Fibroblast of the aortic adventitia (primary cell): ENCODE data around the gene SERTAD2. TPM values are rescaled to one million over a fixed set of nuclear protein-coding genes. Genes with fewer than 3 reads are reported as not detected.

Experiments used
- DNase-seq: peaks from one replicate; pipeline ENCODE4 v3.0.0-alpha.2; 2010; ENCODE audit warnings: low read depth
- H3K4me3 ChIP-seq: 2 replicates; pipeline ENCODE4 v1.5.1; 2011; ENCODE audit warnings: low read depth, mild to moderate bottlenecking, control low read depth, low read length, moderate library complexity
- CTCF ChIP-seq: IDR thresholded peaks from 2 replicates; pipeline ENCODE4 v1.5.1; 2011; ENCODE audit warnings: mild to moderate bottlenecking, low read length, control low read depth, inconsistent platforms; ENCODE audit not compliant: insufficient read depth
- total RNA-seq: library from RNA; depleted of rRNA; stranded (reverse); fragments of >200 nt; gene quantifications from 2 replicates; pipeline ENCODE4 v1.2.3, GENCODE V29; 2012; ENCODE audit warnings: low replicate concordance

The SERTAD2 gene
- total RNA-seq, 1 donor: 34.4 TPM

DNA sequence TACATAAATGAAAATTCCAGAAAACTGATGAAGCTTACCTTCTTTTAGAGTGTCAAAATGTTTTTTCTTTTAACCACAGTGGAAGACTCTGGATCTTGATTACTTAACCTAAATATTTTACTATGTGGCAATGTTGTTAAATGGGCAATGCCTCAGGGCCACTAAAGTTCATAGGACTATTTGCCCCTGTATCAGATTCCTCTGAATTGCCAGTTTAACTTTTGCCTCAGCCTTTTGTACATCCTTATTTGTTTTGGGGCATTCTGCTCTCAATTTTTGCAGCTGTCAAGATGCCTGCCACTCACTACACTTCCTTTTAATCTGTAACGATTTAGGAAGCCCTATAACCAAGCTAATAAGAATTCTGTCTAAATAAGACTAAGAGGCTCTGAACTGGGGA is 31.7 kb upstream of the SERTAD2 start:
- TF ChIP-seq CTCF: no peak
- no peak overlapping the region for H3K4me3 ChIP-seq
- DNase-seq: peak; percentile 16

DNA sequence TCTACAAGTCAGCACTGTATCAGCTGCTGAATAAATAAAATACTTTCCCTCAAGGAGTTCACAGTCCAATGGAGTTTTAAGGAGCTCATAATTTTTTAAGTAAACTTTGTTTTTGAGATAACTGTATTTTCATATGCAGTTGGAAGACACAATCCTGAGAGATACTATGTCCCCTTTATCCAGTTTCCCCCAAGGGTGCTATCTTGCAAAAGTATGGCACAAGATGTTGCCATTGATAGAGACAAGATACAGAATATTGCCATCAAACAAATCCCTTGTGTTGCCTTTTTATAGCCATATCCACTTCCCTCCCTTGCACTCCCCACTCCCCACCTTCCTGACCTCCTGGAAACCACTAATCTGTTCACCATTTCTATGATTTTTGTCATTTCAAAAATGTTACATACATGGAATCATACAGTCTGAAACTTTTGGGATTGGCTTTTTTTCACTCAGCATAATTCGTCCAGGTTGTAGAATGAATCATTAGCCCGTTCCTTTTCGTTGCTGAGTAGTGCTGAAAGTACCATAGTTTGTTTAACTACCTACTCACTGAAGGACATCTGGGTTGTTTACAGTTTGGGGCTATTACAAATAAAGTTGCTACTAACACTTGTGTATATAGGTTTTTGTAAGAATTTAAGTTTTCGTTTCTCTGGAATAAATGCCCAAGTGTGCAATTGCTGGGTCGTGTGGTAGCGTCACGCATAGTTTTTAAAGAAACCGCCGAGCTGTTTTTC is 30.2 kb upstream of the SERTAD2 start:
- TF ChIP-seq CTCF: no peak
- H3K4me3 ChIP-seq: no peak overlapping the region
- DNase-seq: no peak

GRCh38 chr2:64681479-64681967 is 27.8 kb upstream of the SERTAD2 start:
- DNase-seq: no peak
- H3K4me3 ChIP-seq: no peak overlapping the region
- no peak for TF ChIP-seq CTCF

- TF ChIP-seq CTCF: no peak
- DNase-seq: no peak
- no peak overlapping the region for H3K4me3 ChIP-seq
Measured at GRCh38 chr2:64679673-64680425, 26.1 kb upstream of the SERTAD2 start.

GRCh38 chr2:64678771-64679590 is 25.3 kb upstream of the SERTAD2 start:
- TF ChIP-seq CTCF: no peak
- H3K4me3 ChIP-seq: no peak overlapping the region
- peak; percentile 48 for DNase-seq

- H3K4me3 ChIP-seq: no peak overlapping the region
- no peak for DNase-seq
- no peak for TF ChIP-seq CTCF
Measured at GRCh38 chr2:64677530-64677929, 23.8 kb upstream of the SERTAD2 start.
